ENCODE measurements around the gene PFKM.
A peak's percentile ranks its signal among the peaks of the same experiment; 100 is the strongest.
"Not testable (repeated sequence)": the region's sequence is repeated elsewhere in the genome, so short reads cannot be mapped to it uniquely, and the experiment has no call there.

The PFKM gene

DNA sequence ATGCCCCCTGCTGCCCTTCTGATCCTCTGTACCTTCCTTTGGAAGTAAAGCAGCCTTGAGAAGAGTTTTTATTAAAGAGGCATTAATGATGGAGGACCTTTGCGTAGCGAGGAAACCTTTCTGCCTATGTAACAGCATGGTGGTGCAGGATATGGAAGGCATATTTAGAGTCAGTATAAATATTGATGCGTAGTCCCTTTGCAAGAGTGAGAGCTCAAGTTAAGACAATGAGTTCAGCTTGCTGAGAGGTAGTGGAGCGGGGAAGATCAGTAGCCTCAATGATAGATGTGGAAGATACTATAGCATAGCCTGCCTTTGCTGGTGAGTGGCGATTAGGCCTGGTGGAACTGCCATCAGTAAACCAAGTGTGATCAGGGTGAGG, 7.9 kb upstream of the PFKM start:
- DNase-seq (ENCODE audit: low read depth, low spot score), result not testable (repeated sequence)

DNA sequence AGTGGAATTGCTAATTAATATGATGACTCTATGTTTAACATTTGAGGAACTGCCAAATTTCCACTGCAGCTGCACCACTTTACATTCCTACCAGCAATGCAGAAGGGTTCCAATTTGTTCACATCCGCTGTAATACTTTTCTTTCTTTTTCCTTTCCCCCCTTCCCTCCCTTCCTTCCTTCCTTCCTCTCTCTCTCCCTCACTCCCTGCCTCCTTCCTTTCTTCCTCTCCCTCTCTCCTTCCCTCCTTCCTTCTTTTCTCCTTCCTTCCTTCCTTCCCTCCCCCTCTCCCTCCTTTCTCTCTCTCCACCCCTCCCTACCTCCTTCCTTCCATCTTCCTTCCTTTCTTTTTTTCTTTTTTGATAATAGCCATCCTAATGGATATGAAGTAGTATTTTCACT, 3.2 kb upstream of the PFKM start:
- DNase-seq (ENCODE audit: low read depth, low spot score), result no peak

DNA sequence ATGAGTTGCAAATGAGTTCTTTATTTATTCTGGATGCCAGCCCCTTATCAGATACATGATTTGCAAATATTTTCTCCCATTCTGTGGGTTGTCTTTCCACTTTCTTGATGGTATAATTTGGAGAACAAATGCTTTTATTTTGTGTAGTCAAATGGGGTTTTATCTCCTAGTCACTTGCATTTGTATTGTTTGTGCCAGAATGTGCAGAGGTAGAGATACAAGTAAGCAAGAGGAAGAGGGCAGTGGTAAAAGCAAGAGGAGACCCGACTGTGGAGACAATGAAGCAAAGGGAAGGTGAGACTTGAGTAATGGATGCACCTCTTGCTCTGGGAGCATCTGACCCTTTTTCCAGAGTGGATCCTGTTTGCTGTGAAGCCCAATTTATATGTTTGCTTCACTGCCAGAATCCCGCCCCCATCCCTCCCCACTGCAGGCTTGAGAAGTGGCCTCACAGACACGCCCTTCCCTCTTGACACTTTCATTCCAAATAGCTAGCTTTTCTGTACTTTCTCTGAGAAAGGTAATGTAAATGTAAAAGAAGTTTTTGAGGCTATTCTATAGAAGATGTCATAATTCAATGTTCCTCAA, 786 bp upstream of the PFKM start:
- DNase-seq (ENCODE audit: low read depth, low spot score), result no peak

DNA sequence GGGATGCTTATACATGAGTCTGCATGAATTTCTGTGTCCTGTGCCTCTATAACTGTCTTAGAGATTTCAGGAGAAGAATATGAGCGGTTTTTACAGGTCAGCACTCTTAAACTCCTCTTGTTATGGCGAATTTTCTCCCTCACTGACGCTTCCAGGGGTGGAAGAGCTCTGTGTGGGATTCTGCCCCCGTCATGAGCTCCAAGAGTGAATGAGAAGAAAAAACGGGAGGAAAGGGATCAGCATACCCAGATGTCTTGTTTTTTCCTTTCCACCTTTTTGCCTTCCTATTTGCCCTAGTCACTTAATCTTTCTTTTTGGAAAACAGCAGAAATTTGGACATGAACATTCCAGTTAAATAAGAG, 651 bp downstream of the PFKM start:
- peak; percentile 43 for DNase-seq (ENCODE audit: low read depth, low spot score)

DNA sequence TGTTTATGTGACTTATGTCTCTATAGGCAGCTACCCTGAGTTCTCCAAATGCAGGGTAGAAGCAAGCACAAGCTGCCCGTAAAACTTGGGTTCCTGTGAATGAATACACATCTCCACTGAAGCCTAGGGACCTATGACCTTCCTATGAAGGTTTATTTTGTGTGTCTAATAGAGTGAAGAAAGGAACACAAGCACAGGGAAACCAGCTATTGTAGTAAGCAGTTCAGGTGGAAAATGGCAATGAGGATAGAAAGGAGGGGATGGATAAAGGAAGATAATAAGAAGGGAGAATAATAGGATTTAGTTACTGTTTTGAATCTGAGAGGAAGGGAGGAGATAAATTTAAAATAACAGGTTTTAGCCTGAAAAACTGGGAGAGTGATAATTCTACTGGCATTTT, 2.4 kb downstream of the PFKM start:
- DNase-seq (ENCODE audit: low read depth, low spot score), result no peak

DNA sequence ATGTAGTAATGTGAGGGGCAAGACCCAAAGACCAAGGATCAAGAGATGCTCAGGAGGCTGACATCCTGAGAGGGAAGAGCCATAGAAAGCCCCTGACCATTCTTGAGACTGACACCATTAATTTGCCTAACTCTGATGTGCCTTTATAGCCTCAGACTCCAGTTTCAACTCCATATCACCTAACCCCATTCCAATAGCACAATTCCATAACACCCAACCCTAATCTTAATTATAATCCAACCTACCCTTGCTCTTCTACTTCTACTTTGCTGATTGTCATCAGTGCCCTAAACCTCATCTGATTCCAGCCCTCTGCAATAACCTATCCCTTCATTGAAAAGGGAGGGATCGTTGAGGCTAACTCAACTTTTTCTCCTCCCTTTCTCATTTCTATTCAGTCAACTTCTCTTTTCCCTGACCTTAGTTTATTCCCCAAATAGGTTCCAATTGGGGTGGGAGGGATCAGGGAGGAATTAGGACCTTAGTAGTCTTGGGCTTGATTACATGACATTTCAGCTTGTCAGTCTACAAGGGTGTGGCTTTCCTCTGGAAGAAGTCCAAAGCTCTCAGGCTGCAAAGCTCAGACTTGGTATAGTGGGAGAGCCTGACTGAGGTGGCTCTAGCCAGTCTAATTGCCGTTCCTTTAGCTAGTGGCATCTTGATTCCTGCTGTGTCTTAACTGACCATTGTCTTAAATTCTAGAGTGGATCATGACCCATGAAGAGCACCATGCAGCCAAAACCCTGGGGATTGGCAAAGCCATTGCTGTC, 3.1 kb downstream of the PFKM start:
- DNase-seq (ENCODE audit: low read depth, low spot score), result no peak

DNA sequence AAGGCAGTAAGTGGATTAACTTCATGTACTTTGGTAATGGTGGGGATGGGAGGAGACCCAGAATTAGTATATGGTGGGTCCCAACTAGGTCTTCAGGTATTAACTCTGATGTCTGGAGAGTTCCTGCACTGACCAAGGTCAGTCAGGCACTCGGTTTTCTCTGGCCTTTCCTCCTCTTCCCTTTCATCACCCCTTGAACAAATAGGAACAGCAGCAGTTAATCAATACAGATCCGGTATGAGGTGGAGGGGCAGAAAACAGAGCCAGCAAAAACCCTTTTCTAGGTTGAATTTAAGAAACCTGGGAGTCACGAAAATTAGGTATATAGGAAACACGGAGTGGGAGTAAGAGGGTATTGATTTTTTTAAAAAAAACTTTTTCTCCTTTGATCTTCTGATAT, 4.0 kb downstream of the PFKM start:
- DNase-seq (ENCODE audit: low read depth, low spot score), result no peak

DNA sequence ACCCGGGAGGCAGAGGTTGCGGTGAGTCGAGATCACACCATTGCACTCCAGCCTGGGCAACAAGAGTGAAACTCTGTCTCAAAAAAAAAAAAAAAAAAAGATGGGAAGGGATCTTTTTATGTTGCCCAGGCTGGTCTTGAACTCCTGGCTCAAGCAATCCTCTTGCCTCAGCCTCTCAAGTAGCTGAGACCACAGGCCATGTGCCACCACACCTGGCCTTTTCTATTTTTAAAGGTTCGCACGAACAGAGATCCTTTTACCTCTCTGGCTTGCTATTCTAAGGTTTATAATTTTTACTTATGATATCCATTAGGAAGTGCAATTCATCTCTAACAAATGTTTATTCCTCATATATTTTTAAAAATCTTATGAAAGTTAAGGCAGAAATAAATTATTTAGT, 6.4 kb downstream of the PFKM start:
- DNase-seq (ENCODE audit: low read depth, low spot score), result not testable (repeated sequence)

DNA sequence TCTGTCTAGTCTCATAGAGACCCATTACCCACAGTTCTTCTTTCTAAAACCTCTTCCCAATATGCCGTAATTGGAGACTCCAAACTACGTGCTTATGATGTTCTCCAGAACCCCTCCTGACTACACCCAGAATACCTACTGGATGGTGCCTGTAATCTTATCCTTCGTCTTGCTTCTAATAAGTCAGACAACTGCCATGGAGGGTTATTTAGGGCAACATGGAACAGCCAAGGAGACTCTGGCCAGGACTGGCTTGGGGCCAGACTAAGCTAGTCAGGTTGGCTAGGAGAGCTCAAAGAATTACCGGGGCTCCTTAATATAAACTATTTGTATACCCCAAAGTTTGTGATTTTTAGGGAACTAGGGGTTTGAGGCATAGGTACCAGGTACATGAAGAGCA, 6.8 kb downstream of the PFKM start:
- no peak for DNase-seq (ENCODE audit: low read depth, low spot score)

DNA sequence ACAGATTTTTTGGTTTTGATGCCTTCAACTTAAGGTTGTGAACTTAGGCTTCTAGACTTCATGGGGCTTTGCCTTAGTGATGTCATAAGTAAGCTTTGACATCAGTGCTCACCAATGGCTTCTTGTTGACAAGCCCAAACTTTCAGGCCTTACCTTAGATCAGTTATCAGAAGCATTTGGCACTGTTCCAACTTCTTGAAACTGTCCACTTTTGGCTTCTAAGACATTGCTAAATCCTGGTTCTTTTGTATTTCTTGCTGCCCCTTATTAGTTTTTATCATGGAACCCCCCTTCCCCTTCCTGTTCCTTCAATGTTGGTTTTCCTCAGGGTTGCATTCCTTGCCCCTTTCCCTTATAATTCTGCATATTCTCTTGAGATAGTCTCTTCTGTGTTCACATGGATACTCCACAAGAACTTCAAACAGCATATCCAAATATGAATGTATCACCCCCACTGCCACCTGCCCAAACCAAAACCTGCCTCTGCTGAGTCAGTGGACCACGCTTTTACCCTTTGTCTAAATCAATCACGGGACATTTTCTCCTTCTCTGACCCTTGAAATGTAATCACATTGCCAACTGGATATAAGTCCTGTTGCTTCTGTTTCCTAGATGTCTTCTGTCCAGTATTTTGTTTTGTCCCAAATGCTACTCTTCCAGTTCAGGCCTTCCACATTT, 7.9 kb downstream of the PFKM start:
- no peak for DNase-seq (ENCODE audit: low read depth, low spot score)

DNA sequence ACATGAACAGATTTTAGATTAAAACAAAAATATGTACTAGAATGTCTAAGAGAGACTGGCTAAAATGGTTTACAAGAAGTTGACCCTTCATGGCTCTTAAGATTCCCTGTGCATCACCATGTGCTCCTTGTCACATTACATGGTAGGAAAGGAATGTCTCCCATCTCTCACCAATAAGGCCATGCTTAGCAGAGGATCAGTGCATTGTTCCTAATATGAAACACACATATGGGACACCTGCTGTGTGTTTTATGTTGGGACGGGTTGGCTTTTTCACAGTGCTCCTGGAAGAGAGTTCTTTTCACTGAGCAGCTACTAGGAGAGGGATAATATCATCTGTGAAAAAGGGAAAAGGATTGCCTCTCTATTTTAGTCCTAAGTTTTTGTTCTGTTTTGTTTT, 9.6 kb downstream of the PFKM start:
- no peak for DNase-seq (ENCODE audit: low read depth, low spot score)

DNA sequence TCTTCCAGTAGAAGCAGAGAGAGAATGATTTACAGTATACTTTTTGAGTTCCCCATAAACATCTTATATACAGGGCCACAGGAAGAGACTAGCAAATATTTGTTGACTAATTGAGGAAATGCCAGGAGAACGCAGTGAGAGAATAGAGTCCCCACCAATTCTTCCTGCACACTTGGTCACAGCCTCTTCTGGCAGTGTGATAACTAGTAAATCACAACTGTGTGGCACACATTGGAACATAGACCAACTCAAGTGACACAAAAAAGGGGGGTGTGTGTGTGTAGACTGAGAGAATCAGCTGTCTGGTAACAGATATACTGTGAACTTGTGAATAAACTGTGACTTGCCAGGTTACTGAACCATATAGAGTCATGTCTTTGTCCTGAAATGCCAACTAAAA, 10.2 kb downstream of the PFKM start:
- DNase-seq (ENCODE audit: low read depth, low spot score), result no peak

DNA sequence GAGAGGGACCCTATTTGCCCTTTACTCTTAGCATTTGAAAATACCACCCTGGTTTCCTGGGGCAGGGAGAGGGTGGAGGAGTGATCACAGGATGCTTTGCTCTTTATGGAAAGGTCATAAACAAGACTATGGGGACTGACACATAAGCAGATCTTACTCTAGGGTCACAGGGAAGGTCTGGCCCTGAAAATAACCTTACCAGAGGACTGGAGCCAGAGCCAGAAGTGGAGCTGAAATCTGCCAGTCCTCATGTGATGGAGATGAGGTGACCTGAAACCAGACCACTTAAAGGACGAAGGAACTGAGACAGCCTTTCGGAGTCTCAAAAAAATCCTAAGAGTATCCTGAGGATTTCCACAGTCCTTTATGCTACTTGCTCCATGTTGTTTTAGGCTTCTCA, 12.4 kb downstream of the PFKM start:
- no peak for DNase-seq (ENCODE audit: low read depth, low spot score)

DNA sequence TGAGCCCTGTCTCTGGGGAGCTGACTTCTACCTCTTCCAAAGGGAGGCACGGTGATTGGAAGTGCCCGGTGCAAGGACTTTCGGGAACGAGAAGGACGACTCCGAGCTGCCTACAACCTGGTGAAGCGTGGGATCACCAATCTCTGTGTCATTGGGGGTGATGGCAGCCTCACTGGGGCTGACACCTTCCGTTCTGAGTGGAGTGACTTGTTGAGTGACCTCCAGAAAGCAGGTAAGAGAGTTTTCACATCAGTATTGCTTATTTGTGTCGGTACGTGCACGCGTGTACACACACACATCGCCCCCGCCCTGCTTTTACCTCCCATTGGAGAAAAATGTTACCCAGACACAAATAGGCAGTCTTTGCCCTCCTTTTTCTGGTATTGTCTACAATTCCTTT, 13.7 kb downstream of the PFKM start:
- no peak for DNase-seq (ENCODE audit: low read depth, low spot score)

DNA sequence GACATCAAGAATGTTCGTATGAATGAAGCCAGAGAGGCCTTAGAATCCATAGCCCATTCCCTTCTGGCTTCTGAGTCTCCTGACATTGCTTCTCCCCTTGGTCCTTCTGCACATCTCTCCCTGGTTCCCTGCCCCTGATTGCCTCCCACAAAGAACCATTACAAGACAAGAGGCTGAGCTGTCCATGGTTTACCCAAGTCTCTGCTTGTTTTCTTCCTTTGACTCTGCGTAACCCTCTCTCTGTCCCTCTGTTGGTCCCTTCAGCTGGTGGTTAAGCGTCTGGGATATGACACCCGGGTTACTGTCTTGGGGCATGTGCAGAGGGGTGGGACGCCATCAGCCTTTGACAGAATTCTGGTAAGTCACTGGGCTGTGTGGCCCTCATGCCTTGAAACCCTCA, 15.9 kb downstream of the PFKM start:
- DNase-seq (ENCODE audit: low read depth, low spot score), result no peak

DNA sequence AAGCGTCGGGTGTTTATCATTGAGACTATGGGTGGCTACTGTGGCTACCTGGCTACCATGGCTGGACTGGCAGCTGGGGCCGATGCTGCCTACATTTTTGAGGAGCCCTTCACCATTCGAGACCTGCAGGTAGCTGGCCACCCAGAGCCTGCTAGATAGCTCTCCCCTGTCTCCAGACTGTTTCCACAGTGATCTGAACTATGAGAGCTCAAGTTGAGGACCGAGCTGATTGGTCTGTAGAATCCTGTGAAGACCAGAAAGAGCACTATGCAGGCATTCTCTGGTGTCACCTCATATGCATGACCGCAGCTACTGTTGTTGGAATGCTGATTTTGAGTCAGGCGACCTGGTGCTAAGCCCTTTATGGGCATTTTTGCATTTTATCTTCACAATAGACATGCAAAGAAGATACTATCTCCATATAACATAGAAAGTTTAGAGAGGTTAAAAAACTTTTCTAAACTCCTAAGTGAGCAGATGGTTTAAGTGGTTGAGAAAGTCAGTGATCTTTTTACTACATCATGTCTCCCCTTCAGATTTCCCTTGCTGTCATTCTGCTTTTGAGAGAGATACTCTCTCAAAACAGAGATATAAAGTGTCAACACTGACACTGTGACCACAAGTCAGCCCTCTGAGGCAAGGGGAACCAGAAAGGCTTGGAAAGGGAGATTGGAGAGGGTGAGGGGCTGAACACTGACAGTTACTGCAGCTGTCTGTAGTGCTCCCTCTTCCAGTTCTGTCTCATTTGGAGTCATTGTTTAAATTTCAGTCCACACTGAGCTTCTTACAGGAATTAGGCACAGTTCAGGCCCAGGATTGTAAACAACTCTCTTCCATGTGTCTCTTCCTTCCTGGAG, 23.9 kb downstream of the PFKM start:
- no peak for DNase-seq (ENCODE audit: low read depth, low spot score)

DNA sequence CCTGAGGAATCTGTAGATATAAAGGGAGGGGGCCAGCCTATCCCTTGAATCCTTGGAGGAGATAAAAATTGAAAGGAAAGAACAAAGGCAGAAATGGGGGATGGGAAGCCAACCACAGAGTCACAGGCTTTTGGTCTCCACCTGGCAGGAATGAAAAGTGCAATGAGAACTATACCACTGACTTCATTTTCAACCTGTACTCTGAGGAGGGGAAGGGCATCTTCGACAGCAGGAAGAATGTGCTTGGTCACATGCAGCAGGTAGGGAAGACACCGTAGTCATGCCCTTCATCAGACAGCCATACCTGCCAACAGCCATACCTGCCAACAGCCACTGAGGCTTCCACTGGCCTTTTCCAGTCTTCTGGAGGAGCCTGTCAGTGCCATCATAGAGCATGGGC, 24.7 kb downstream of the PFKM start:
- DNase-seq (ENCODE audit: low read depth, low spot score), result no peak

DNA sequence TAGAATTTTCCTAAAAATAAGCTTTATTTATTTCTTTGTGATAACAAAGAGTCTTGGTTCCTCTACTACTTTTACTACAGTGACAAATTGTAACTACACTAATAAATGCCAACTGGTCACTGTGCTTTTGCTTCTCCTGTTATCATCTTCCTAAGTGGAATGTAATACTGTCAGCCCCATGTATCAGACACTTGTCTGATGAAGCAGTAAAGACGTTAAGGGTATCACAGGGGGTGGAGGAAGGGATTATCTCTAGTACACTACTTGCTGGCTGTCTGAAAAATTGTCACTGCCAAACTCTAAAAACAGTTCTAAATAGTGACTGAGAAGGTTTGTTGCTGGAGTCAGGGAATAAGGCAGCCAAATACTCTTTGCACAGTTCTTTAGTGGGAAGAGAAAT, 26.8 kb downstream of the PFKM start:
- no peak for DNase-seq (ENCODE audit: low read depth, low spot score)

DNA sequence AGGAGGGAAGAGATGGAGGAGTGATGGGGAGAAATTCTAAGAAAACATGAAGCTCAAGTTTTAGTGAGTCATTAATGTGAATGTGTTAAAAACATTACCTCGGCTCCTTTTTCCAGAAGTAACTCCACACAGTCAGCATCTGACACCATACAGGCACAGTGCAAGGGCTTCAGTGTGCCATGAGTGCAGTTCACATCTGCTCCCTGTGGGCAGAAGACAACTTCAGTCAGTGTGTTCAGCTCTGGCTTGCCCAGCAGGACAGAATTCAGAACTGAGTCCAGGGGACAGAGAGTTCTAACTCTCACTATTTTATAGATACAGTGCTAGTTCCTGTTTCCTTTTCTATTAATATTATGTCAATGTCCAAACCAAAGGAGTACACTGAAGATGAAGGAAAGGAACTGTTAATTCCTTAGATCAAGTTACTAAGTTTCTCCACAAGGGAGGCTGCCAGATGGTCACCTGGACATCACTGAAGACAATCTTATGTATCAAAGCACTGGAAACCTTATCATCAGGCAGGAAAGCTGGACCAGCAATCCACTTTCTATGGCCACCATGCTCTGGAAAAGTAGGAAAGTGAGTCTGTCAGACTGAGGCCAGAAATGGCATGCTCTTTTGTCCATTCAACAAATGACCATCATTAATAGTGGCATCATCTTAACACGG, 32.1 kb downstream of the PFKM start:
- no peak for DNase-seq (ENCODE audit: low read depth, low spot score)

DNA sequence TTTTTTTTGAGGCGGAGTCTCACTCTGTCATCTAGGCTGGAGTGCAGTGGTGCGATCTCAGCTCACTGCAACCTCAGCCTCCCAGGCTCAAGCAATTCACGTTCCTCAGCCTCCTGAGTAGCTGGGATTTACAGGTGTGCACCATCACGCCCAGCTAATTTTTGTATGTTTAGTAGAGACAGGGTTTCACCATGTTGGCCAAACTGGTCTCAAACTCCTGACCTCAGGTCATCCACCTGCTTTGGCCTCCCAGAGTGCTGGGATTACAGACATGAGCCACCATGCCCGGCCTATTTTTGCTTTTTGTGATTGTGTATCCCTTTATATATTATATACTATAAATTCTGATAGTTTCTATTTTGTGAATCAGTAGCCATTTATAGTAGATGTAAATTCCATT, 36.6 kb downstream of the PFKM start:
- DNase-seq (ENCODE audit: low read depth, low spot score), result not testable (repeated sequence)

DNA sequence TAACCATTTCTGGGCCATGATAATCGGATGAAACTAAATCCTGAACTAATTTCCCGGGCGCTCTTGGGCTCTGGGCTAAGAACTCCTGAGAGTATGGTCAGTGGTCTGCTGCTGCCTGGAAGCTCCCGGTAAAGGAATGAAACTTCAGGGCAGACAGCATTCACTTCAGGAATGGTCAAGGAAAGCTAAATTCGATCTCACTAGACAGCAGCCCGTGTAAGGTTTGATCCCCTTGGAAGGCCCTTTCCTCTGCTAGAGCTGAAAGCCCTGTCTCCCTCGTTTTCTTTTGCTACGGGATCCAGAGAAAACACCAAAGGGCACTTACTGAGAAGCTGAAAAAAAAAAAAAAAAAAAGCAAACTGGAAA, 37.5 kb downstream of the PFKM start:
- DNase-seq (ENCODE audit: low read depth, low spot score), result no peak
